Measurements from ENCODE around the gene CCDC200. TPM values are rescaled to one million over a fixed set of nuclear protein-coding genes. Genes with fewer than 3 reads are reported as not detected.
"Not testable (repeated sequence)": the region's sequence is repeated elsewhere in the genome, so short reads cannot be mapped to it uniquely, and the experiment has no call there.

Gene CCDC200
- total RNA-seq (ENCODE audit: insufficient read depth, low replicate concordance) = not detected

GRCh38 chr17:43228020-43228782 lies at the start of gene CCDC200:
CCDC200 (minus strand) TSS chr17:43228623; CDS start chr17:43228554, 69 bp downstream.
- not testable (repeated sequence) for DNase-seq (ENCODE audit: low spot score)

- not testable (repeated sequence) for DNase-seq (ENCODE audit: low spot score)
Observed at GRCh38 chr17:43272914-43273313, 44.5 kb upstream of the CCDC200 start.

- DNase-seq (ENCODE audit: low spot score) = not testable (repeated sequence)
Observed at GRCh38 chr17:43272483-43272882, 44.1 kb upstream of the CCDC200 start.

GRCh38 chr17:43270552-43271504 lies 42.4 kb upstream of the CCDC200 start:
- DNase-seq (ENCODE audit: low spot score) = not testable (repeated sequence)

- not testable (repeated sequence) for DNase-seq (ENCODE audit: low spot score)
Observed at GRCh38 chr17:43246456-43246855, 18.0 kb upstream of the CCDC200 start.

GRCh38 chr17:43240596-43241352 lies 12.4 kb upstream of the CCDC200 start:
- DNase-seq (ENCODE audit: low spot score) = not testable (repeated sequence)

GRCh38 chr17:43239597-43239996 lies 11.2 kb upstream of the CCDC200 start:
- not testable (repeated sequence) for DNase-seq (ENCODE audit: low spot score)

- DNase-seq (ENCODE audit: low spot score) = not testable (repeated sequence)
Observed at GRCh38 chr17:43233877-43234276, 5.5 kb upstream of the CCDC200 start, which contains the start of gene RNU2-1. RNU2-1 (minus strand) TSS chr17:43233977.

GRCh38 chr17:43233263-43233662 lies 4.8 kb upstream of the CCDC200 start:
- DNase-seq (ENCODE audit: low spot score) = not testable (repeated sequence)

- not testable (repeated sequence) for DNase-seq (ENCODE audit: low spot score)
Observed at GRCh38 chr17:43232021-43232699, 3.7 kb upstream of the CCDC200 start.

GRCh38 chr17:43231205-43232020 lies 3.0 kb upstream of the CCDC200 start:
- DNase-seq (ENCODE audit: low spot score) = not testable (repeated sequence)

- DNase-seq (ENCODE audit: low spot score) = no peak
Observed at GRCh38 chr17:43226393-43226792, 2.0 kb downstream of the CCDC200 start.

- DNase-seq (ENCODE audit: low spot score) = no peak
Observed at GRCh38 chr17:43224146-43224705, 4.2 kb downstream of the CCDC200 start.

GRCh38 chr17:43220511-43221125 lies 7.8 kb downstream of the CCDC200 start:
- no peak for DNase-seq (ENCODE audit: low spot score)

GRCh38 chr17:43219746-43220380 lies 8.6 kb downstream of the CCDC200 start:
- DNase-seq (ENCODE audit: low spot score) = no peak

- no peak for DNase-seq (ENCODE audit: low spot score)
Observed at GRCh38 chr17:43219001-43219400, 9.4 kb downstream of the CCDC200 start.

- DNase-seq (ENCODE audit: low spot score) = no peak
Observed at GRCh38 chr17:43217614-43218087, 10.8 kb downstream of the CCDC200 start.
